ENCODE results near the gene LHCGR.

The LHCGR gene

GRCh38 chr2:48668992-48669391 is 86.5 kb downstream of the LHCGR start:
- intact Hi-C loops (cut with DNase I), result no loop called here
- no peak for DNase-seq

DNA sequence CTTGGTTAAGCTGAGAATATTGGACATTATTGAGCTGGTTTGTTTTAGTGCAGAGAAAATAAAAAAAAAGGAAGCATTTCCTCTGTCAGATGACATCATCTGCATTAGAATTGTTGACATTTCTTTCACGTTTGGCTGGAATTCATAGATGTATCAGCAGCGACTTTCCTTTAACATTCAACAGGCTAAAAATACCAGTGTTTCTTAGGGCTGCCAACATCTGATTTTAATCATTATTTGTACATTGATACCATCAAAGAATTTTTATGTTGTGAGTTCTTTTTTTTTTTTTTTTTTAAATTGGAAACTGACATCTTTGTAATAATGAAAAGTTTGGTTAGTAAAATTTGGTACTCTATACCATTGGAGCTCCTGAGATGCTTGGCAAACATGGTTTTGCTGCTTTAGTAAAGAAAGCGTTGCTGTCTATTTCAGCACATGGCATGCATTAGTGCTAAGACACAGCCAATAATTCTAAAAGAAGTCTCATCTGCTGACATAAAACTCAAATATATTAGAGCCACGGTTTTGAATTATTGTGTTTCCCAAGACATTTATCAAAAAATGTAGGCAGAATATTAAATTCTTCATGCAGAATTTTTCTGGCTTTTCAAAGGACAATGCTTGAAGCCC is 104.2 kb downstream of the LHCGR start:
- no peak for DNase-seq
- intact Hi-C loops (cut with DNase I), result no loop called here

DNA sequence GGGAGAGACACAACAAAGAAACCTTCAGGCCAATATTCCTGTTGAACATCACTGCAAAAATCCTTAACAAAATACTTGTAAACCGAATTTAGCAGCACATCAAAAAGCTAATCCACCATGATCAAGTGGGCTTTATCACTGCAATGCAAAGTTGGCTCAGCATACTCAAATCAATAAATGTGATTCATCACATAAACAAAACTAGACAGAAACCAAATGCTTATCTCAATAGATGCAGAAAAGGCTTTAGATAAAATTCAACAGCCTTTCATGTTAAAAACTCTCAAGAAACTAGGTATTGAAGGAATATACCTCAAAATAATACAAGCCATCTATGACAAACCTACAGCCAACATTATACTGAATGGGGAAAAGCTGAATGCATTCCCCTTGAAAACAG is 117.3 kb downstream of the LHCGR start:
- no peak for DNase-seq
- intact Hi-C loops (cut with DNase I), result no loop called here
